Vagina (tissue), 2 donors: Measurements from ENCODE around the gene ELAVL2. TPM values are rescaled to one million over a fixed set of nuclear protein-coding genes. Genes with fewer than 3 reads are reported as not detected.

ENCODE experiments used
- DNase-seq, 2 donors: peaks; one replicate each; pipeline ENCODE4 v3.0.0-alpha.2; 2017; ENCODE audit errors: extremely low spot score in 2 of 2
- H3K27ac ChIP-seq: fragments of 200-600 bp; sonication (generic); one replicate; pipeline ENCODE4 v1.5.1; 2019
- H3K27me3 ChIP-seq: fragments of 200-600 bp; sonication (generic); one replicate; pipeline ENCODE4 v1.5.1; 2019
- H3K36me3 ChIP-seq, 2 donors: fragments of 200-600 bp; sonication (generic); one replicate each; pipeline ENCODE4 v1.5.1; 2017 to 2019
- H3K4me1 ChIP-seq: fragments of 200-600 bp; sonication (generic); one replicate; pipeline ENCODE4 v1.5.1; 2019
- H3K4me3 ChIP-seq, 2 donors: fragments of 200-600 bp; sonication (generic); 1 replicate in 1 of 2; 2 replicates in 1 of 2; pipeline ENCODE4 v1.5.1; 2016 to 2019
- H3K9me3 ChIP-seq: fragments of 200-600 bp; sonication (generic); one replicate; pipeline ENCODE4 v1.5.1; 2019
- POLR2A ChIP-seq, 2 donors: fragments of 450-650 bp; IDR thresholded peaks; one replicate each; pipeline ENCODE4 v1.6.1; 2017; ENCODE audit warnings: antibody characterized with exemption in 2 of 2, mild to moderate bottlenecking in 2 of 2, moderate library complexity in 2 of 2
- POLR2AphosphoS5 ChIP-seq, 2 donors: sonication (generic); formaldehyde crosslinking; IDR thresholded peaks; one replicate each; pipeline ENCODE4 v1.9.0; 2017; ENCODE audit warnings: antibody characterized with exemption in 2 of 2, mild to moderate bottlenecking in 2 of 2, low read depth in 1 of 2; ENCODE audit not compliant: insufficient read depth in 1 of 2
- intact Hi-C: fragments of 100-400 bp; cut with DNase I; formaldehyde crosslinking; loops from one replicate; pipeline ENCODE4 v1.15.1; 2023
- total RNA-seq: library from RNA; depleted of rRNA; stranded (reverse); fragments of >200 nt; gene quantifications from one replicate; pipeline ENCODE4 v1.2.3, GENCODE V29; 2016
- TF ChIP-seq, protein P1 (sequence below), 3 experiments: fragments of 450-650 bp in 2 of 3; fragments of 200-600 bp in 1 of 3; sonication (generic) in 1 of 3; IDR thresholded peaks; one replicate each; pipeline ENCODE4 v1.5.1; 2017 to 2019; ENCODE audit warnings: antibody characterized with exemption in 3 of 3, mild to moderate bottlenecking in 2 of 3, moderate library complexity in 2 of 3

ELAVL2 gene
- total RNA-seq, 1 donor from 2014 or later, result 2.2 TPM

GRCh38 chr9:23790351-23791260 is 35.4 kb downstream of the ELAVL2 start:
- no peaks in the 10 kb centered on the region for H3K27me3 ChIP-seq
- H3K4me3 ChIP-seq, result no peak overlapping the region
- H3K4me1 ChIP-seq, result no peaks in the 10 kb centered on the region
- H3K27ac ChIP-seq, result no peak overlapping the region
- TF ChIP-seq POLR2AphosphoS5 (IDR thresholded peaks at IDR 0.05; ENCODE audit: insufficient read depth in 1 of 2, low read depth in 1 of 2) (no peak), POLR2A (IDR thresholded peaks at IDR 0.05) (no peak)
- TF ChIP-seq, protein P1, sequence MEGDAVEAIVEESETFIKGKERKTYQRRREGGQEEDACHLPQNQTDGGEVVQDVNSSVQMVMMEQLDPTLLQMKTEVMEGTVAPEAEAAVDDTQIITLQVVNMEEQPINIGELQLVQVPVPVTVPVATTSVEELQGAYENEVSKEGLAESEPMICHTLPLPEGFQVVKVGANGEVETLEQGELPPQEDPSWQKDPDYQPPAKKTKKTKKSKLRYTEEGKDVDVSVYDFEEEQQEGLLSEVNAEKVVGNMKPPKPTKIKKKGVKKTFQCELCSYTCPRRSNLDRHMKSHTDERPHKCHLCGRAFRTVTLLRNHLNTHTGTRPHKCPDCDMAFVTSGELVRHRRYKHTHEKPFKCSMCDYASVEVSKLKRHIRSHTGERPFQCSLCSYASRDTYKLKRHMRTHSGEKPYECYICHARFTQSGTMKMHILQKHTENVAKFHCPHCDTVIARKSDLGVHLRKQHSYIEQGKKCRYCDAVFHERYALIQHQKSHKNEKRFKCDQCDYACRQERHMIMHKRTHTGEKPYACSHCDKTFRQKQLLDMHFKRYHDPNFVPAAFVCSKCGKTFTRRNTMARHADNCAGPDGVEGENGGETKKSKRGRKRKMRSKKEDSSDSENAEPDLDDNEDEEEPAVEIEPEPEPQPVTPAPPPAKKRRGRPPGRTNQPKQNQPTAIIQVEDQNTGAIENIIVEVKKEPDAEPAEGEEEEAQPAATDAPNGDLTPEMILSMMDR (IDR thresholded peaks at IDR 0.05), result no peak
- no peak for DNase-seq
- H3K9me3 ChIP-seq, result no peaks in the 10 kb centered on the region
- intact Hi-C loops, result no loop called here
- no peaks in the 10 kb centered on the region for H3K36me3 ChIP-seq

DNA sequence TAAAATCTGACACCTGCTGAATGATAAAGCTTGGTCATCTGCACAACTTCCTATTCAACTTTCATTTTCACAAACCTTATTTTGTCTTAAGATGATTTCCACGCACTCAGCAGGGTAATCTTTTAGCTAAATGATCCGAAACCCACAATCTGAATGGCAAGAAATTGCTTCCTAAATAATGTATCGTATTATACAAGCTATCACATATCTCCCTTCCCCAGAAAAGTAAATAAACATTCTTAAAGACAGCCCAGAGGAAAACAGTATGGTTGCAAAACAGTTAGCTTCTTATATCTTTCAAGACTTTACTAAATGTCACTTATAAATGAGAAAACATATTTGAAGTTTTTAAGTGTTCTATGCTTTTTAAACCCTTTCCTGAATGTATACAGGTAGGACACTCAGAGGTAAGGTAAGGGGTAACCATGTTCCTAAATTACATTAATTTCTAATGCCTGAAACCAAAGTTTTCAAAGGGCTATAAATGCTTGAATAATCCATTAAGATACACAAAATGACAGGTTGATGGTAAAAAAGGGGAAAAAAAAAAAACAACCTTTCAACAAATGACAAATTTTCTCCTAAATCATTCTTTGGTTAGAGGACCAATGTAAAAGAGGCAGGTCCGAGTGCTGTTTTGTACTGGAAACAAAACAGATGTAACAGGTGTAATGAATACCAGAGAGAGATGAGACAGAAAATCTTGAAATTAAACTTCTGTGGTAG is 36.3 kb downstream of the ELAVL2 start:
- Histone ChIP-seq H3K36me3 (no peaks in the 10 kb centered on the region), H3K27ac (no peak overlapping the region), H3K27me3 (no peaks in the 10 kb centered on the region), H3K4me1 (no peaks in the 10 kb centered on the region), H3K9me3 (no peaks in the 10 kb centered on the region), H3K4me3 (no peak overlapping the region)
- DNase-seq, result no peak
- no peak for TF ChIP-seq POLR2AphosphoS5 (IDR thresholded peaks at IDR 0.05; ENCODE audit: insufficient read depth in 1 of 2, low read depth in 1 of 2)
- TF ChIP-seq POLR2A (IDR thresholded peaks at IDR 0.05), result no peak
- TF ChIP-seq, protein P1 (IDR thresholded peaks at IDR 0.05), result no peak
- intact Hi-C loops, result no loop called here

- DNase-seq, result no peak
- no peak overlapping the region for H3K4me3 ChIP-seq
- H3K4me1 ChIP-seq, result no peaks in the 10 kb centered on the region
- no peaks in the 10 kb centered on the region for H3K9me3 ChIP-seq
- H3K27me3 ChIP-seq, result no peaks in the 10 kb centered on the region
- no peak for TF ChIP-seq POLR2AphosphoS5 (IDR thresholded peaks at IDR 0.05; ENCODE audit: insufficient read depth in 1 of 2, low read depth in 1 of 2)
- TF ChIP-seq, protein P1 (IDR thresholded peaks at IDR 0.05), result no peak
- TF ChIP-seq POLR2A (IDR thresholded peaks at IDR 0.05), result no peak
- intact Hi-C loops, result no loop called here
- H3K27ac ChIP-seq, result no peak overlapping the region
- no peaks in the 10 kb centered on the region for H3K36me3 ChIP-seq
Measured at GRCh38 chr9:23784962-23785361, 41.1 kb downstream of the ELAVL2 start.

- H3K27me3 ChIP-seq, result no peaks in the 10 kb centered on the region
- H3K27ac ChIP-seq, result no peak overlapping the region
- H3K9me3 ChIP-seq, result no peaks in the 10 kb centered on the region
- DNase-seq, result no peak
- H3K4me3 ChIP-seq, result no peak overlapping the region
- intact Hi-C loops, result no loop called here
- TF ChIP-seq, protein P1 (IDR thresholded peaks at IDR 0.05), result no peak
- TF ChIP-seq POLR2AphosphoS5 (IDR thresholded peaks at IDR 0.05; ENCODE audit: insufficient read depth in 1 of 2, low read depth in 1 of 2) (no peak), POLR2A (IDR thresholded peaks at IDR 0.05) (no peak)
- no peaks in the 10 kb centered on the region for H3K4me1 ChIP-seq
- H3K36me3 ChIP-seq, result no peaks in the 10 kb centered on the region
Measured at GRCh38 chr9:23783509-23783908, 42.5 kb downstream of the ELAVL2 start.
